SU-DHL-6 (cell line): ENCODE data around the gene RBM28.

Experiments
- H2AFZ ChIP-seq: fragments of 200-600 bp; sonication (generic); 2 replicates; pipeline ENCODE4 v1.6.1; 2014; ENCODE audit warnings: low read depth, mild to moderate bottlenecking, moderate library complexity, mixed read lengths, antibody characterized with exemption, low read length; ENCODE audit not compliant: severe bottlenecking
- H3F3A ChIP-seq: fragments of 200-600 bp; shearing (Covaris generic); 2 replicates; pipeline ENCODE4 v1.6.0; 2016; ENCODE audit warnings: antibody characterized with exemption, mild to moderate bottlenecking; ENCODE audit not compliant: insufficient read depth
- H3K27ac ChIP-seq: fragments of 200-600 bp; sonication (generic); 2 replicates; pipeline ENCODE4 v1.5.1; 2016; ENCODE audit warnings: low read depth, mild to moderate bottlenecking, low read length, moderate library complexity, mixed read lengths
- H3K27me3 ChIP-seq: fragments of 200-600 bp; sonication (generic), shearing (Covaris generic); 2 replicates; pipeline ENCODE4 v1.6.0; 2014; ENCODE audit warnings: mild to moderate bottlenecking, low read length
- H3K36me3 ChIP-seq: fragments of 200-600 bp; sonication (generic); 2 replicates; pipeline ENCODE4 v1.6.1; 2014; ENCODE audit warnings: mild to moderate bottlenecking, low read length, mixed read lengths
- H3K4me2 ChIP-seq: fragments of 300-600, 200-600 bp; shearing (Covaris generic), sonication (generic); 2 replicates; pipeline ENCODE4 v1.6.0; 2014; ENCODE audit warnings: low read length, low read depth, mild to moderate bottlenecking; ENCODE audit not compliant: poor library complexity, severe bottlenecking
- H3K4me3 ChIP-seq: fragments of 200-600 bp; sonication (generic); 2 replicates; pipeline ENCODE4 v1.5.1; 2014; ENCODE audit warnings: antibody characterized with exemption, low read length, mild to moderate bottlenecking, mixed read lengths; ENCODE audit not compliant: insufficient read depth, poor library complexity, severe bottlenecking
- H3K79me2 ChIP-seq: fragments of 200-600 bp; sonication (generic); 2 replicates; pipeline ENCODE4 v1.6.1; 2014; ENCODE audit warnings: mild to moderate bottlenecking, low read length, moderate library complexity; ENCODE audit not compliant: insufficient read depth
- H3K9ac ChIP-seq: fragments of 200-600 bp; sonication (generic); 2 replicates; pipeline ENCODE4 v1.7.0; 2014; ENCODE audit warnings: mild to moderate bottlenecking, low read length
- H3K9me2 ChIP-seq: fragments of 200-600 bp; sonication (generic); replicated peaks from 2 replicates; pipeline ENCODE4 v1.6.1; 2014; ENCODE audit warnings: low read length; ENCODE audit not compliant: insufficient read depth
- H3K9me3 ChIP-seq: fragments of 200-600 bp; sonication (generic); 2 replicates; pipeline ENCODE4 v1.6.1; 2014; ENCODE audit warnings: low read length, mixed read lengths; ENCODE audit not compliant: insufficient read depth
- H4K20me1 ChIP-seq: fragments of 200-600 bp; sonication (generic); 2 replicates; pipeline ENCODE4 v1.6.1; 2014; ENCODE audit warnings: low read depth, mild to moderate bottlenecking, antibody characterized with exemption, low read length, moderate library complexity, mixed read lengths
- CTCF ChIP-seq: fragments of 200-600 bp; sonication (generic); IDR thresholded peaks from one replicate; pipeline ENCODE4 v1.5.1; 2017; ENCODE audit warnings: antibody characterized with exemption, mild to moderate bottlenecking, low read length, moderate library complexity; ENCODE audit not compliant: insufficient read depth, poor library complexity, severe bottlenecking
- EZH2phosphoT487 ChIP-seq: fragments of 200-600 bp; sonication (generic), shearing (Covaris generic); conservative IDR thresholded peaks from 2 replicates; pipeline ENCODE4 v1.6.1; 2018; ENCODE audit warnings: mild to moderate bottlenecking, antibody characterized with exemption, low read length, moderate library complexity, mixed read lengths

Gene RBM28

DNA sequence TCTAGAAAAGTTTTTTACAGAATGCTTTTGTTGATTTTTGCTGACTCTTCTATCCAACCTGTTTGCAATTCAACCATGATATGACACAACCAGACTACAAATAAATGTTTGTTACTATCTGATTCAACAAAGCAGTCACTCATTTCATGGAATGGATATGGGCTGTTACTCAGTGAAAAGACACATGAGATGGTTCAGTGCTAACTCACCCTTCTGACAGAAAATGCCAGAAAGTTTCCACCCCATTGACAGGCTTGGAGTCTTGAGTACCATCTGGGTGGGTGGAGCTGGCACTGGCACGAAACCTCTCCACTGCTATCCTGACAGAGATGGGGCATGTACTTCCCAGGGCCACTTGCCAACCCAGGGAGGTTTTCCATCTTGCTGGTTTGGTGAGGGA, 39.5 kb downstream of the RBM28 start:
- Histone ChIP-seq H4K20me1 (no peaks in the 10 kb centered on the region), H3K27me3 (no peaks in the 10 kb centered on the region), H3F3A (no peaks in the 10 kb centered on the region), H3K36me3 (no peaks in the 10 kb centered on the region), H3K4me3 (no peak overlapping the region), H3K27ac (no peak overlapping the region), H3K9ac (no peak overlapping the region), H3K9me2 (no peaks in the 10 kb centered on the region), H3K79me2 (no peaks in the 10 kb centered on the region), H3K4me2 (no peak overlapping the region), H2AFZ (no peak overlapping the region), H3K9me3 (no peaks in the 10 kb centered on the region)
- TF ChIP-seq CTCF = no peak
- TF ChIP-seq EZH2phosphoT487 = no peak

- no peak overlapping the region for H3K4me2 ChIP-seq
- H3K27me3 ChIP-seq = no peaks in the 10 kb centered on the region
- no peaks in the 10 kb centered on the region for H4K20me1 ChIP-seq
- H3K4me3 ChIP-seq = no peak overlapping the region
- H3K9ac ChIP-seq = no peak overlapping the region
- TF ChIP-seq CTCF (no peak), EZH2phosphoT487 (no peak)
- no peaks in the 10 kb centered on the region for H3F3A ChIP-seq
- H2AFZ ChIP-seq = no peak overlapping the region
- H3K9me2 ChIP-seq = no peaks in the 10 kb centered on the region
- H3K27ac ChIP-seq = no peak overlapping the region
- no peaks in the 10 kb centered on the region for H3K9me3 ChIP-seq
- H3K36me3 ChIP-seq = no peaks in the 10 kb centered on the region
- H3K79me2 ChIP-seq = no peaks in the 10 kb centered on the region
Observed at GRCh38 chr7:128303643-128304042, 40.1 kb downstream of the RBM28 start.

DNA sequence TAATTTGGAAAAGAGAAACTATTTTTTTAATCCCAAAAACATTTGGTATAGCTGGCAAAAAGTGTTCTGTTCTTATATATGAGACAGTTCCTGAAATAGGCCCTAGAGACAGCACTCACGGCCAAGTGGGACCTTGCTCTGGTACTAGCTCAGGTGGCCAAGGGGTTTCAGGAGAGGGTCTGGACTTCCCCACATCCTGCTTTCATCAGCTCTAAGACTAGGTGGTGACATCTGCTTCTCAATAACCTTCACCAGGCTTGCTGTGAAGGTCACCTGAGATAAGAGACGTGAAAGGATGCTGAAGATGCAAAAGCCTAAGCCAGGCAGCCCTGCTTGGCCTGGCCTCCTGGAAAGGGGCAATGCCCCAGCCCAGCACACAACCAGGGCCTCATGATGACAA, 40.6 kb downstream of the RBM28 start:
- Histone ChIP-seq H3K9ac (no peak overlapping the region), H3K9me3 (no peaks in the 10 kb centered on the region), H3K27ac (no peak overlapping the region), H3K4me2 (no peak overlapping the region), H3F3A (no peaks in the 10 kb centered on the region), H3K79me2 (no peaks in the 10 kb centered on the region), H3K36me3 (no peaks in the 10 kb centered on the region), H4K20me1 (no peaks in the 10 kb centered on the region), H3K27me3 (no peaks in the 10 kb centered on the region), H3K9me2 (no peaks in the 10 kb centered on the region), H3K4me3 (no peak overlapping the region), H2AFZ (no peak overlapping the region)
- TF ChIP-seq EZH2phosphoT487 (no peak), CTCF (no peak)

GRCh38 chr7:128302139-128302538, 41.6 kb downstream of the RBM28 start:
- H3K36me3 ChIP-seq = no peaks in the 10 kb centered on the region
- H3K79me2 ChIP-seq = no peaks in the 10 kb centered on the region
- no peaks in the 10 kb centered on the region for H3K9me3 ChIP-seq

More at GRCh38 chr7:128302139-128302538, 41.6 kb downstream of the RBM28 start:
- H3F3A ChIP-seq = no peaks in the 10 kb centered on the region
- no peak overlapping the region for H2AFZ ChIP-seq
- H3K9me2 ChIP-seq = no peaks in the 10 kb centered on the region
- H3K4me3 ChIP-seq = no peak overlapping the region
- no peaks in the 10 kb centered on the region for H4K20me1 ChIP-seq
- H3K4me2 ChIP-seq = no peak overlapping the region
- H3K27me3 ChIP-seq = no peaks in the 10 kb centered on the region
- no peak overlapping the region for H3K9ac ChIP-seq
- TF ChIP-seq CTCF (no peak), EZH2phosphoT487 (no peak)
- no peak overlapping the region for H3K27ac ChIP-seq
